HepG2 (cell line): ENCODE data around the gene NFE2L3. TPM values are rescaled to one million over a fixed set of nuclear protein-coding genes. Genes with fewer than 3 reads are reported as not detected.

ENCODE experiments used
- CTCF ChIP-seq: sonication (generic); formaldehyde crosslinking; IDR thresholded peaks from 2 replicates; pipeline ENCODE4 v1.5.0; 2020; ENCODE audit warnings: mild to moderate bottlenecking, missing genetic modification reagents, moderate library complexity
- DR1 ChIP-seq: sonication (generic); formaldehyde crosslinking; IDR thresholded peaks from 2 replicates; pipeline ENCODE4 v1.8.0; 2021; ENCODE audit warnings: mild to moderate bottlenecking, missing genetic modification reagents, inconsistent platforms
- FOXO4 ChIP-seq: sonication (generic); formaldehyde crosslinking; conservative IDR thresholded peaks from 2 replicates; pipeline ENCODE4 v1.8.1; 2023; ENCODE audit warnings: missing genetic modification reagents
- GMEB2 ChIP-seq: IDR thresholded peaks from 2 replicates; pipeline ENCODE4 v1.6.1; 2016; ENCODE audit warnings: missing biosample characterization, missing genetic modification reagents, low read depth
- MAFF ChIP-seq: IDR thresholded peaks from 2 replicates; pipeline ENCODE4 v1.6.1; 2011; ENCODE audit warnings: low read depth, low read length, improper control_type of control experiment
- NFYB ChIP-seq: sonication (generic); formaldehyde crosslinking; IDR thresholded peaks from 2 replicates; pipeline ENCODE4 v1.4.0; 2020; ENCODE audit warnings: missing genetic modification reagents
- PAF1 ChIP-seq: IDR thresholded peaks from 2 replicates; pipeline ENCODE4 v1.6.1; 2016; ENCODE audit warnings: missing genetic modification reagents, missing compliant biosample characterization
- PRDM4 ChIP-seq: sonication (generic); formaldehyde crosslinking; IDR thresholded peaks from 2 replicates; pipeline ENCODE4 v1.9.0; 2021; ENCODE audit warnings: missing genetic modification reagents, borderline replicate concordance
- RNF219 ChIP-seq: sonication (generic); formaldehyde crosslinking; IDR thresholded peaks from 2 replicates; pipeline ENCODE4 v1.5.0; 2020; ENCODE audit warnings: mild to moderate bottlenecking, missing genetic modification reagents
- TCF7L2 ChIP-seq: IDR thresholded peaks from 2 replicates; pipeline ENCODE4 v1.6.1; 2011; ENCODE audit warnings: mild to moderate bottlenecking, low read depth, low read length, moderate library complexity
- YEATS2 ChIP-seq: sonication (generic); formaldehyde crosslinking; IDR thresholded peaks from 2 replicates; pipeline ENCODE4 v1.4.0; 2020; ENCODE audit warnings: missing genetic modification reagents, borderline replicate concordance
- ZNF160 ChIP-seq: sonication (generic); formaldehyde crosslinking; IDR thresholded peaks from 2 replicates; pipeline ENCODE4 v1.8.0; 2022; ENCODE audit warnings: mild to moderate bottlenecking, inconsistent platforms, missing genetic modification reagents
- ZNF569 ChIP-seq: sonication (generic); formaldehyde crosslinking; IDR thresholded peaks from 2 replicates; pipeline ENCODE4 v1.5.0; 2020; ENCODE audit warnings: mild to moderate bottlenecking, missing genetic modification reagents, moderate library complexity, borderline replicate concordance
- ZNF605 ChIP-seq: sonication (generic); formaldehyde crosslinking; IDR thresholded peaks from 2 replicates; pipeline ENCODE4 v1.8.0; 2022; ENCODE audit warnings: mild to moderate bottlenecking, missing genetic modification reagents
- ZNF709 ChIP-seq: sonication (generic); formaldehyde crosslinking; IDR thresholded peaks from 2 replicates; pipeline ENCODE4 v1.5.0; 2020; ENCODE audit warnings: mild to moderate bottlenecking, missing genetic modification reagents
- ZNF766 ChIP-seq: sonication (generic); formaldehyde crosslinking; IDR thresholded peaks from 2 replicates; pipeline ENCODE4 v1.5.0; 2020; ENCODE audit warnings: missing genetic modification reagents, borderline replicate concordance
- polyA plus RNA-seq, 8 experiments: library from polyadenylated mRNA; depleted of rRNA in 3 of 8; stranded (reverse) in 7 of 8; unstranded in 1 of 8; fragments of >200 nt; fragmentation: Illumina TruSeq in 4 of 8; extraction: Trizol in 4 of 8; gene quantifications; 2 replicates each; pipeline versions ENCODE4 v1.2.1 to v1.2.3, GENCODE V29; 2011 to 2016; ENCODE audit warnings: low read depth in 4 of 8, missing spikeins in 1 of 8, mixed read lengths in 1 of 8; ENCODE audit not compliant: insufficient read depth in 1 of 8
- total RNA-seq, 5 experiments: library from RNA; depleted of rRNA; stranded (reverse); fragments of >200 nt; fragmentation: Illumina TruSeq; extraction: Trizol; gene quantifications; 2 replicates each; pipeline ENCODE4 v1.2.3, GENCODE V29; 2016; ENCODE audit warnings: low read depth in 1 of 5

Gene NFE2L3
- total and polyA plus RNA-seq, 2 of the 13 experiments (the other 11 are each of a cell fraction or from before 2014, with no cell fraction given): 11.4 to 19.4 TPM

- TF ChIP-seq FOXO4 (CRISPR knock-in tag) (no peak), GMEB2 (CRISPR knock-in tag) (peak; percentile 79), PRDM4 (CRISPR knock-in tag) (no peak), RNF219 (CRISPR knock-in tag) (no peak), YEATS2 (CRISPR knock-in tag) (peak; percentile 69), PAF1 (CRISPR knock-in tag) (no peak; the same call in 1 of the 2 replicates), ZNF766 (CRISPR knock-in tag) (0 out of 2 replicates have a peak, but pooled peaks have one; percentile 74), ZNF605 (CRISPR knock-in tag) (peak; percentile 92), ZNF569 (CRISPR knock-in tag) (no peak), ZNF160 (CRISPR knock-in tag) (0 out of 2 replicates have a peak, but pooled peaks have one; percentile 61), NFYB (CRISPR knock-in tag) (peak; percentile 16; the same call in 1 of the 2 replicates), DR1 (peak; percentile 100), TCF7L2 (no peak), ZNF709 (CRISPR knock-in tag) (peak; percentile 44), CTCF (CRISPR knock-in tag) (peak; percentile 12; the same call in 1 of the 2 replicates), MAFF (no peak)
Measured at GRCh38 chr7:26200444-26201246, 48.6 kb downstream of the NFE2L3 start, which contains the start of gene HNRNPA2B1 (continued).
